ENCODE results near the gene OCEL1.
"Not testable (repeated sequence)": the region's sequence is repeated elsewhere in the genome, so short reads cannot be mapped to it uniquely, and the experiment has no call there.

Gene OCEL1

GRCh38 chr19:17184371-17184841 is 41.6 kb upstream of the OCEL1 start:
- no peaks in the 10 kb centered on the region for H3K27me3 ChIP-seq (ENCODE audit: insufficient read depth, low read depth, severe bottlenecking)
- H3K36me3 ChIP-seq, result peaks cover 24% of the 10 kb centered on the region
- TF ChIP-seq CTCF (IDR thresholded peaks at IDR 0.05; ENCODE audit: low read depth, low read length), result no peak
- H3K9me3 ChIP-seq (ENCODE audit: severe bottlenecking), result no peaks in the 10 kb centered on the region
- no peak overlapping the region for H3K27ac ChIP-seq
- H3K4me3 ChIP-seq (ENCODE audit: low read depth, low read length), result no peak overlapping the region
- DNase-seq, result no peak

- Histone ChIP-seq H3K27ac (no peak overlapping the region), H3K4me3 (ENCODE audit: low read depth, low read length) (no peak overlapping the region), H3K27me3 (ENCODE audit: insufficient read depth, low read depth, severe bottlenecking) (no peaks in the 10 kb centered on the region), H3K36me3 (peaks cover 26% of the 10 kb centered on the region), H3K9me3 (ENCODE audit: severe bottlenecking) (no peaks in the 10 kb centered on the region)
- no peak for DNase-seq
- TF ChIP-seq CTCF (IDR thresholded peaks at IDR 0.05; ENCODE audit: low read depth, low read length), result no peak
Measured at GRCh38 chr19:17185590-17185989, 40.4 kb upstream of the OCEL1 start.

- not testable (repeated sequence) for H3K9me3 ChIP-seq (ENCODE audit: severe bottlenecking); DNase-seq; H3K4me3 ChIP-seq (ENCODE audit: low read depth, low read length); H3K27ac ChIP-seq; H3K27me3 ChIP-seq (ENCODE audit: insufficient read depth, low read depth, severe bottlenecking)
- peaks cover 65% of the 10 kb centered on the region for H3K36me3 ChIP-seq
Measured at GRCh38 chr19:17191736-17192135, 34.3 kb upstream of the OCEL1 start.

- no peak for TF ChIP-seq CTCF (IDR thresholded peaks at IDR 0.05; ENCODE audit: low read depth, low read length)
- DNase-seq, result no peak
- H3K27ac ChIP-seq, result no peak overlapping the region
- H3K4me3 ChIP-seq (ENCODE audit: low read depth, low read length), result no peak overlapping the region
- H3K36me3 ChIP-seq, result peaks cover 66% of the 10 kb centered on the region
- H3K9me3 ChIP-seq (ENCODE audit: severe bottlenecking), result no peaks in the 10 kb centered on the region
- H3K27me3 ChIP-seq (ENCODE audit: insufficient read depth, low read depth, severe bottlenecking), result no peaks in the 10 kb centered on the region
Measured at GRCh38 chr19:17192751-17193150, 33.3 kb upstream of the OCEL1 start.

GRCh38 chr19:17194608-17195007 is 31.4 kb upstream of the OCEL1 start:
- H3K4me3 ChIP-seq (ENCODE audit: low read depth, low read length), result no peak overlapping the region
- H3K36me3 ChIP-seq, result peaks cover 61% of the 10 kb centered on the region
- H3K9me3 ChIP-seq (ENCODE audit: severe bottlenecking), result no peaks in the 10 kb centered on the region
- DNase-seq, result no peak
- no peak for TF ChIP-seq CTCF (IDR thresholded peaks at IDR 0.05; ENCODE audit: low read depth, low read length)
- H3K27ac ChIP-seq, result no peak overlapping the region
- H3K27me3 ChIP-seq (ENCODE audit: insufficient read depth, low read depth, severe bottlenecking), result no peaks in the 10 kb centered on the region

GRCh38 chr19:17195106-17195505 is 30.9 kb upstream of the OCEL1 start:
- Histone ChIP-seq H3K36me3 (peaks cover 63% of the 10 kb centered on the region), H3K27ac (no peak overlapping the region), H3K27me3 (ENCODE audit: insufficient read depth, low read depth, severe bottlenecking) (no peaks in the 10 kb centered on the region), H3K9me3 (ENCODE audit: severe bottlenecking) (no peaks in the 10 kb centered on the region), H3K4me3 (ENCODE audit: low read depth, low read length) (no peak overlapping the region)
- no peak for TF ChIP-seq CTCF (IDR thresholded peaks at IDR 0.05; ENCODE audit: low read depth, low read length)
- DNase-seq, result no peak
